Uterus (tissue), 4 donors: ENCODE results near the gene ALDH1A1. TPM values are rescaled to one million over a fixed set of nuclear protein-coding genes. Genes with fewer than 3 reads are reported as not detected.
"Not testable (repeated sequence)": the region's sequence is repeated elsewhere in the genome, so short reads cannot be mapped to it uniquely, and the experiment has no call there.

Experiments used
- DNase-seq, 2 donors: peaks; one replicate each; pipeline ENCODE4 v3.0.0-alpha.2; 2019 to 2020
- H3K27ac ChIP-seq, 2 donors: fragments of 200-600 bp; sonication (generic); 1 replicate in 1 of 2; 2 replicates in 1 of 2; pipeline ENCODE4 v1.5.1; 2016 to 2018
- H3K27me3 ChIP-seq, 2 donors: fragments of 200-600 bp; sonication (generic); one replicate each; pipeline ENCODE4 v1.5.1; 2018 to 2019; ENCODE audit warnings: control low read depth in 1 of 2
- H3K36me3 ChIP-seq, 2 donors: fragments of 200-600 bp; sonication (generic); one replicate each; pipeline ENCODE4 v1.5.1; 2019; ENCODE audit warnings: control low read depth in 1 of 2
- H3K4me1 ChIP-seq, 2 donors: fragments of 200-600 bp; sonication (generic); one replicate each; pipeline ENCODE4 v1.5.1; 2018 to 2019; ENCODE audit warnings: control low read depth in 1 of 2
- H3K4me3 ChIP-seq, 2 donors: fragments of 200-600 bp; sonication (generic); 1 replicate in 1 of 2; 2 replicates in 1 of 2; pipeline ENCODE4 v1.5.1; 2018 to 2019; ENCODE audit warnings: mild to moderate bottlenecking in 1 of 2
- H3K9me3 ChIP-seq, 2 donors: fragments of 200-600 bp; sonication (generic); one replicate each; pipeline ENCODE4 v1.5.1; 2019; ENCODE audit warnings: control low read depth in 1 of 2
- CTCF ChIP-seq, 4 experiments: fragments of 200-600 bp in 2 of 4; fragments of 450-650 bp in 2 of 4; sonication (generic) in 2 of 4; IDR thresholded peaks; one replicate each; pipeline ENCODE4 v1.5.1; 2016 to 2019; ENCODE audit warnings: antibody characterized with exemption in 4 of 4, mild to moderate bottlenecking in 2 of 4, moderate library complexity in 1 of 4
- POLR2A ChIP-seq, 2 donors: fragments of 450-650 bp; IDR thresholded peaks; one replicate each; pipeline ENCODE4 v1.6.1; 2016; ENCODE audit warnings: antibody characterized with exemption in 2 of 2, mild to moderate bottlenecking in 1 of 2, moderate library complexity in 1 of 2
- intact Hi-C: fragments of 100-400 bp; cut with DNase I; formaldehyde crosslinking; loops from one replicate; pipeline ENCODE4 v1.15.1; 2023; ENCODE audit warnings: low total_unique reads
- total RNA-seq, 4 donors: library from RNA; depleted of rRNA in 3 of 4; stranded (reverse); fragments of >200 nt in 3 of 4; gene quantifications; one replicate each; pipeline versions ENCODE4 v1.1.0 to v1.2.4, GENCODE V29; 2014 to 2023
- donor health status: DM: yes; HTN: yes; CAD: no.

Gene ALDH1A1
- total RNA-seq, 4 donors from 2014 or later, result 87.9 to 287 (median 166) TPM

- H3K36me3 ChIP-seq, result no peaks in the 10 kb centered on the region
- H3K27me3 ChIP-seq, result no peaks in the 10 kb centered on the region
- H3K4me1 ChIP-seq, result no peaks in the 10 kb centered on the region
- TF ChIP-seq POLR2A (IDR thresholded peaks at IDR 0.05), result no peak
- TF ChIP-seq CTCF (IDR thresholded peaks at IDR 0.05), result no peak
- no peak overlapping the region for H3K27ac ChIP-seq
- no peak overlapping the region for H3K4me3 ChIP-seq
- intact Hi-C loops, result no loop called here
- no peak for DNase-seq
- H3K9me3 ChIP-seq, result no peaks in the 10 kb centered on the region
Observed at GRCh38 chr9:72945391-72945790, 7.5 kb downstream of the ALDH1A1 start.

GRCh38 chr9:72943844-72944462, 8.9 kb downstream of the ALDH1A1 start:
- intact Hi-C loops, result no loop called here
- Histone ChIP-seq H3K4me1 (no peaks in the 10 kb centered on the region), H3K4me3 (no peak overlapping the region), H3K36me3 (no peaks in the 10 kb centered on the region), H3K27me3 (no peaks in the 10 kb centered on the region), H3K27ac (no peak overlapping the region), H3K9me3 (no peaks in the 10 kb centered on the region)
- DNase-seq, result no peak
- no peak for TF ChIP-seq CTCF (IDR thresholded peaks at IDR 0.05)
- TF ChIP-seq POLR2A (IDR thresholded peaks at IDR 0.05), result no peak

GRCh38 chr9:72942451-72942850, 10.4 kb downstream of the ALDH1A1 start:
- no peaks in the 10 kb centered on the region for H3K4me1 ChIP-seq
- H3K36me3 ChIP-seq, result no peaks in the 10 kb centered on the region
- no peak for DNase-seq
- no peaks in the 10 kb centered on the region for H3K9me3 ChIP-seq
- intact Hi-C loops, result no loop called here
- no peaks in the 10 kb centered on the region for H3K27me3 ChIP-seq
- no peak overlapping the region for H3K4me3 ChIP-seq
- no peak overlapping the region for H3K27ac ChIP-seq
- no peak for TF ChIP-seq POLR2A (IDR thresholded peaks at IDR 0.05)
- TF ChIP-seq CTCF (IDR thresholded peaks at IDR 0.05), result no peak

- H3K9me3 ChIP-seq, H3K27me3 ChIP-seq, DNase-seq, H3K4me1 ChIP-seq, intact Hi-C loops, H3K4me3 ChIP-seq, H3K36me3 ChIP-seq, H3K27ac ChIP-seq: not testable (repeated sequence)
Observed at GRCh38 chr9:72939581-72939980, 13.3 kb downstream of the ALDH1A1 start.

GRCh38 chr9:72937545-72937944, 15.3 kb downstream of the ALDH1A1 start:
- intact Hi-C loops, result no loop called here
- H3K36me3 ChIP-seq, result no peaks in the 10 kb centered on the region
- H3K9me3 ChIP-seq, result no peaks in the 10 kb centered on the region

More at GRCh38 chr9:72937545-72937944, 15.3 kb downstream of the ALDH1A1 start:
- Histone ChIP-seq H3K27ac (no peak overlapping the region), H3K27me3 (no peaks in the 10 kb centered on the region), H3K4me1 (no peaks in the 10 kb centered on the region), H3K4me3 (no peak overlapping the region)
- no peak for DNase-seq
- TF ChIP-seq POLR2A (IDR thresholded peaks at IDR 0.05) (no peak), CTCF (IDR thresholded peaks at IDR 0.05) (no peak)
